NCI-H128 (cell line): ENCODE measurements around the gene RPS6KA2.

Experiments used
- DNase-seq: peaks from one replicate; lab custom pipeline; 2025; ENCODE audit not compliant: unreplicated experiment; lab: John Stamatoyannopoulos, UW

RPS6KA2 gene

DNA sequence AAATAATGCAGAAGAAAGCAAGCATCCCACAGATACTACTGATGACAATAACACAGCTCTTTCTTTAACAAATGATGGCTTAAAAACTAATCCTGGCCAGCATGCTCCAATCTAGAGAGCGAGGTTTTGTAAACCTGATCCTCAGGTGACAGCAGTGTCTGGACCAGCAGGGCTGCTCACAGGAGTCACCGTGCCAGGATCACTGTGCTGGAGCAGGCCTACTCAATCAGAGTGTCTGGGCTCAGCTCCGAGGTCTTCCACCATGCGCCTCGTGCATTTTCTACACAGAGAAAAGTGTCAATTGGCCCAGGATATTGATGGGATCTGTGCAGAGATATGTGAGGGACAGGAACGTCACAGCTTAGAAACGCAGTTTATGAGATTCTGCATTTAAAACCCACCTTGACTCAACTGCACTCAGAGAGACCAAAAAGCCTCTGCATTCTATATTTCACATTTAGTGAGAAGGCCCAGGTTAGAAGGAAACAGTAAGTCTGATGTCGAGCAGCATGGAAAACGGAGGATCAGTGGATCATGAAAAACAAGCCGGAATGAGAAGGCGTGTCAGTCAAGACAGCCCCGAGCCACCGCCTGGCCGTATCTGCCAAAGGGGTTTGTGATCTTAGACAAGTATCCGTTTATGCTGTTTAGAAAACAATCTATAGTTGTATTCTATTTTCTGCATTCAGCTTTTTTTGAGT is 48.4 kb downstream of the RPS6KA2 start:
- DNase-seq: no peak

DNA sequence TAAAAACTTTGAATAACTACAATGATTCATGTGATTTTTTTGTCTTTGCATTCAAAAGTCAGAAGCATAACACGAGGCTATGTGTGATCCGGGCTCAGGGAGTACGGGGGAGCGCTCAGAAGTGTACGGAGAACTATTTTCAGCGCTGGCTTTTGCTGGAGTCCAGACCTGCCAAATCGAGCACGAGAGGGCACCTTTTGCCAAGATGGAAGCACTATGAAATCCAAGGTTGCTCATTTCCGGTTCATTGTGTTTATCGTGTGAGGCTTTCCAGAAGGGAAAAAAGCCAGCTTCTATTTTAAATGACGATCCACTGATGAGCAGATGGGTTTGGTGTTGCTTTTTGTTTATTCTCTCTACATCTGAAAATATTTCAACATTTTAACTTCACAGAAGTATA is 51.8 kb downstream of the RPS6KA2 start:
- DNase-seq: no peak

DNA sequence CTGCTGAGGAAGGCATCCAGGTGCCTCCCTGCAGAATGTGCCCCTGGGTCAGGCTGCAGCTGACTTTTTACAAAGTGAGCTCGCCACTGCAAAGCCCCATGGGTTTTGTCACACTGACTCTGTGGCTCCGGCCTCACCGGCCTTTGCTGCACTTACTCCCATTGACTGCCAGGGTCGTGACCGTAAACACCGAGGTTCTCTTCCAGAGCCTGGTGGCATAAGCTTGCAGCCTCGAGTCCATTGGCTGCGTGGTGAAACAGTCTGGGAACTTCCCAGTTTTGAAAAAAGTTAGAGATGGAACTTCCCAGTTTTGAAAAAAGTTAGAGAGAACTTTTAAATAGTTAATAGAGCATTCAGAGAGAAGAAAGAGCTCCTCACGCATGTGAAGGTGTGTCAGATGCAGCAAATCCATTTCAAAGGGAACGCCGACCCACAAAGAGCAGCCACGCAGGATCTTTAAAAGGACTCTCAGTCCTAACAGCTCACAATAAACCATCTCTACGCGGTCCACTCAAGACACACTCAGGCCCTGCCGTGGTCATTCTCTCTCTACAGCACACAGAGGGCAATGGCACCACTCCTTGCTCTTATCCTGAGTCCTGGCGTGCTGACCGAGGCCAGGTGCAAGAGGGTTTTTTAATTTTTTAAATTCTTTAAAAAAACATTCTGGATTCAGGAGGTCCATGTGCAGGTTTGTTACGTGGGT is 53.4 kb downstream of the RPS6KA2 start:
- no peak for DNase-seq

DNA sequence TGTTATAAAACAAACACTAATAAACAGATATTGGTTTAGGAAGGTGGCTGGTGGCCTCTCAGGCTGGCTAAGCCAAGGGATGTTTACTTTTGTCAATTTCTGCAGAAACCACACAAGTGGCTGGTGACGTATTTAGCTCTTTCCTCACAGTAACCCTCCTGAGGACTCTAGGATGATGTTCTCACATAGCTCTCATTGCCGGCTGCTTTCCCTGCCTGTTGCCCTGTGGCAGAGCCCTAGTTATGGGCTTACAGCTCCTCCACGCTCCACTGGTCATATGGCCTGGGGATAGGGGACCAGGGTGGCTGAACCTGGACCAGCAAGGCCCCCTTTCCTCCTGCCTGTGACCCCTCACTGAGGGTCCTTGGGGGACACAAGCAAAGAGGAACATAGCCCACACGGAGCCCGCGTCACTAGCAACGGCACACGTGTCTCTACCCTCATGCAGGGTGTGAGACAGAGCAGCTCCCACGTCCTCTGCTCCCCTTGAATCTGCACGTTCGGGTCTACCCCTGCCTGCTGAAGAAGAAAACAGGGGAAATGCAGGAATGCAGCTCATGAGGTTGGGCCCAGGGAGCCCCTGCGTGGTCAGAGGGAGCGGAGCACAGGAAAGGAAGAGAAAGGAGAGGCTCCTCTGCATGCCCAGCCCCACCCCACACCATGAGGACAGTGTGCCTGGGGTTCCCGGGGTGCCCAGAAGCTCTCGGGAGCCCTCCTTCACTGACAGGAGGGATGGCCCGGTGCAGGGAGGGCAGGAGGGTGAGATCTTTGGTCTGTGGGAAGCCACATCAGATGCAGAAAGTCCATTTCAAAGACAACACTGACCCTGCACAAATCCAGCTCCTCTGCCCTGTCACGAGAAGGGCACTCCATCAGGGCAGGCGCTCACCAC is 54.4 kb downstream of the RPS6KA2 start:
- DNase-seq: no peak

DNA sequence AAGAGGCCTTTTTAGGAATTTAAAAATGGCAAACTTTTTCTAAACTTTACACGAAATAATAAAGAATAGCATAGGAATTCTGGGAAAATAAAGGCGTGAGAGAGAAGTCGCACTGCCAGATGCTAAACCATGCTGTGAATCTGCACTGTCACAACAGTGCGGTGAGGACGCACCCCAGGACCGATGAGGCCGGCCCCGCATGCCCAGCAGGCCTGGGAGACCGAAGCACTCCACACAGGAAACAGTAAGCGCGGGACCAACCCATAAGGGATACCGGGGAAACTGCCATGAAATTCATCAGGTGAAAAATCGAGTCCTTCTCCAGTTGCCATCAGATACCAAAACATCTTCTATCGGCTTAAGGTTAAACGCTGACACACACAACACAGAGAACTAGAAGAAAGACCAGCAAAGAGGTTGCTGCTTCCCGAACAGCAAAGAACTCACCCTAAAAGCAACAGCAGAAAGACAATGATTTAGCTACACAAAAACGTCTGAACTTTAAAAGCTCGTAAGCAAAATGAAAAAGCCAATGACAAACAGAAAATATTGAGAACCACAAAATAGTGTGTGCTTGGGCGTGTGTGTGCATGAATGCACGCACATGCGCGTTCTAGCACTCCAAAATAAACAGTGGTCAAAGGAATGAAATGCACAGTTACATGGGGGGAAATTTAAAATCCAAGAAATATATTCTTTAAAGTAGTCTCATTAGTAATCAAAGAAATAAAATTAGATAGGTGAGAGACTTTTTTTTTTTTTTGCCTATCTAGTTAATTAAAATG is 55.9 kb downstream of the RPS6KA2 start:
- no peak for DNase-seq

DNA sequence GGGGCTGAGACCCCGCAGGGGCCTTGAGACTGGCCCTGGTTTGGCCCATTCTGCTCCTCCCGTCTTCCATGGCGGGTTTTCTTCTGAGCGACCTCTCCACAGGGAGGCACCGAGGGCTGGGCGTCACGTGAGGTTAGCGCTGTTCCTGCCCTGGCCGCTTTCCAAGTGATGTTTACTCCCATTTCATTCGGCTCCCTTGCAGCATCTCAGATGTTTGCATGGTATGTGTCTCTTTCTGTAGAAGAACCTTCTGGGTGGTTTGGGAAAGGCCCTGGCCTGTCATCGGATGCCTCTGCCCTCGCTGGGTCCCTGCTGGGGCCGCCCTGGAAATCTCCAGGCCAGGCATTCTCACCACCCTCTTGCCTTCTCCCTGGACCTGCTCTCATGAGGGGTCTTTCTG is 57.8 kb downstream of the RPS6KA2 start:
- DNase-seq: no peak

DNA sequence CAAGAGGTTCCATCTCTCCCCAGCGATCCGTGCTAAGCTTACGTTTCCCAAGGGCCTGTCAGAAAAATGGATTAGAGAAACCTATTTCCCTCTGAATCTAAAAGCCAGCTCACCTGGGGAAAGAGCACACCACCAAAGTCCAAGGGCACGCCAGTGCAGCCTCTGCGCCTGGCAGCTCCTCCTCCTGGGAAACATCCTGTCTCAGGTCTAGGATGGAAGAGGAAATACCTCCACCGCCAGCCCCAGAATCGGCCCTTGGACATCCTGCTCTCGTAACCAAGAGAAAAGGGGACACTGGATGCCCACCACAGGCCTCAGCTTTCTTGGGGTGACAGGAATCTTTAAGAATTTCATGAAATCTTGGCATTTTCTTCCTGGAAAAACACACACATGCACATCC is 59.2 kb downstream of the RPS6KA2 start:
- DNase-seq: no peak

DNA sequence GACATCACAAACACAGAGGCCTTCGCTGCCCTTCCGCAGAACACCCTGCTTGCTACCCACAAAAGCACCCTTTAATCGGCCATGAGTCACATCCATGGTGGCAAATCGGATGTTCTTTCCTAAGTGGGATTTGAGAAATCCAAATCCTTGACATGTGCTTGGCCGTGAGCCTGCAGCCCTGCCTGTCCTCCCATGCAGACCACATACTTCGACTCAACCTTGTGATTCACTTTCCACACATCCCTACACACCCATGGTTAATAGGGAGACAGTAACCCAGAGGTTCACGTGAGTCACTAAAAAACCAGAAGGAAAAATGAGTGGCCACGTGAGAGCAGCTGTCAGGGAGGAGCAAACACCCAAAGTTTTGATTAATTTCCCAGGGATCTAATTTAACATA is 59.9 kb downstream of the RPS6KA2 start:
- DNase-seq: no peak

DNA sequence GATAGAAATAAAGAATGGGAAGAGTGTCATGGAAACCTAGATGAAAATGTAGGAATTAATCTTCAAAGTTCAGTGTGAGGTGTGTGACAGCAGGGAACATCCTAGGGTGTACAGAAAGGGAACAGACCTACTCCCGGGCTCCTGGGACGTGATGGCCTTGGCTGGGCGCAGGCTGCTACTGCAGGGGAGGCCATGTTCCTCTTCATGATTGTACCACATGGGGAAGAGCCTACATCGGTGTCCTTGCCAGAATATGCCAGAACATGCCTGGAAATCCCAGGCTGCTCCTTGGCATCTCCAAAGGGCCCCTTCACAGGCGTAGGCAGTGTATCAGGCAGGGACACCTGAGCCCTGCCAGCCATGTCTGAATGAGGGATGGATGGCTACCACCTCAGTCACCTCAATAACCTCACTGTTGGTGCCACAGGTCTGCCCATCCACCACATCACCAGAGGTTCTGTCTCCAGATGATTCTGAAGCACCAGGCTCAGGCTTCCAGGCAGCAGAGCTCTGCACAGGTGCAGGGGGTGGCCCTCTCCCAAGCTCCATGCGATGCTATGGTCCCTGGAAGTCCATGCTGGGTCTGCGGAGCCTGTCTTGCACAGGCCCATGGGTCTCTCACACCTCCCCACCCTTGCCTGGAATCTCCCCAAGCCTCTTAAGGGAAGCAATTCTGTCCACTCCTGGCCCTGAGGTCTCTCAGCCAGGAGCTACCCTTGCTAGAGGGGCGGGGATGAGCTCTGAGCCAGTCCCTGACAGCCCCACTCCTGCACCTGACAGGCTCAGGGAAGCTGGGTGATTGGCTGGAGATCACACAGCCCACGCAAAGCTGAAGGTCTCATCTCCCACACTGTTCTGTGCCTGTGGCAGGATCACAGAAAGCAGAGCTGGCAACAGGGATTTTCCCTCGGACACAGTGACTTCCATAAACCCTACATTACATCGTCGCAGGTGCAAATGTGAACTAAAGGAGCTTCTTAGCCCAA is 60.7 kb downstream of the RPS6KA2 start:
- no peak for DNase-seq

DNA sequence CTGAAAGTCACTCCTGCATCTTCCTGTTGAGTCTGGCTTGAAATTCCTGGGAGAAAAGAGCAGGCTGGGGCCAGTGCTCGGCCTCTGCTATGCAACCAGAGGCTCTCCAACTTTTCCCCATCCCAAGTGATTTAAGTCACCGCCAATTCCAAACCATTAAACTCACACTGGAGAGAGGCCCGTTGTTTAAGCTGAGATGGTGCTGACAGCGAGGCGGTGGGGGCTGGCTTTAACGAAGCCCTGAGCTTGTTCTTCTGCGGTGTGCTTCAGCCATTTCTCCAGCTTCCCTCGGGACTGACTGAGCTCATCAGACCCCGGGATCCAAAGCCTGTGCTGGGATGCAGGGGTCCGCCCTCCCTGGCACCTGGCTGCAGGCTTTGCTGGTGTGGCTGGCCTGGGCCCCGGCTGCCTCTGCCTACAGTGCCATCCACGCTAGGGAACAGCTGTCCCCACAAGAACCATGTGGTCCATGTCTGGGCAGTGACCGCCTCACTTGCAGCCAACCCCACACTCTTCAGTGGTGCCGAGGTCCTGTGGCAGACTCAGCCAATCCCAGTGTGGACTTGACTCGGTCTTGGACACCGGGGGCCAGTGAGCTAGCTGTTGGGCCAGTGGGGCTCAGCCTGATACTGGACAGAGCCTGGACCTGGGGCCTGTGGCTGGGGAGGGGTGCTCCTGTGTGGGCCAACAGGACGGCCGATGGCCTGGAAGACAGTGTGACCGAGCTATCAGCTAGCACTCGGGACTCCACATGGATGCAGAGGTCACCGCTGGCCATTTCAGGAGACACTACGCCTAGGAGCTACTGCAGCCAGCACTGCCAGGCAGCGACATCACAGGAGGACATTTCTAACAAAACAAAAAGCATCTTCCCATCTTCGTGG is 61.7 kb downstream of the RPS6KA2 start:
- no peak for DNase-seq

DNA sequence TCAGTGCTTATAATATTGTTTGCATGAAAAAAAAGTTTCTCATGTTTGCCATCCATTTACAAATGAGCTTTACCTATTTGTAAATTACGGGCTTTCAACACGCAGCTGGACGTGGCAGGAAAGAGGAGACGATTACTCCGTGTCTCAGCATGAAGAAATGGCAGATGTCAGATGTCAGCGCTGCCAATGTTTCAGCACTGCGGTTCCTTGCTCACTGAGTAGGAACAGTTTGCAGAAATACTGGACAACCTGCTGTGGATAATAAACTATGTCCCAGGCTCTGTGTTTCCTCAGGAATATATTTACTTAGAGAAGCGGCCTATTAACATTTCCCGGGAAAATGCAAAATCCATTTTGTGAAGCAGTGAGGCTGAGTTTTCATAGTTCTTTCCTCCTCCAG is 63.2 kb downstream of the RPS6KA2 start:
- DNase-seq: no peak

DNA sequence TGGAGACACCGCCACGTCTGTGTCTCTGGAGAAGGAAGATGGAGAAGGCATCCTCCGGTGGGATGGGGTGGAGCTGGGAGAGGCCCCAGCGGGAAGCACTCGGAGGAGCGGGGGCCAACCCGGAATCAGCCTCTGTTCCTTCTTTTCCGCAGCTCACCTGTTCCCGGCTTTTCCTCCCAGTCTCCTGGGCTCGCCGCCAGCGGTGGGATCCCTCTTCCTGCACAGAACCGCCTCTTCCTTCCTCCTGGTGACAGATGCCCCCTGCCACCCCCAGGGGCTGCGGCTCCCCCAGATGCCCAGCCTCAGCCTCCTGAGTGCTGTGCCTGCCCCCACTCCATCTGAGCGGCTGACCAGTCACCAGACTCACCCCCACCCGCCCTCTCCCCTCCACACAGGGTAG is 63.9 kb downstream of the RPS6KA2 start:
- no peak for DNase-seq

DNA sequence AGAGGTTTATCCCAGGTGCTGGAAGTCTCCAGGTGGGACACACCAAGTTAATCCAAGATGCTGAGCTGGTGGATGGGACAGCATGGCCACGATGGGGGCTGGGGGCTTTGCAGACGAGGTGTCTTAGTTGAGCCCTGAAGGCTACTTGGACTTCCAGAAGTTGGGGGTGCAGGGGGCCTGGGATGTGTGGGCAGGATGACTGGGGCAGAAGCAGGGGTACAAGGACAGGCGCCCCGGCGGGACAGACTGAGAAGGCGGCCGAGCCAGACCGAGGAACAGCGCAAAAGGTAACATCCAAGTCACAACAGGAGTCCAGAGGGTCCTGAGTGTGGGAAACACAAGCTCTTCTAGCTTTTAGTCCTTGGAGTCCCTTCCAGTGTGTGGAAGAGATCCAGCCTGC is 64.3 kb downstream of the RPS6KA2 start:
- DNase-seq: no peak

DNA sequence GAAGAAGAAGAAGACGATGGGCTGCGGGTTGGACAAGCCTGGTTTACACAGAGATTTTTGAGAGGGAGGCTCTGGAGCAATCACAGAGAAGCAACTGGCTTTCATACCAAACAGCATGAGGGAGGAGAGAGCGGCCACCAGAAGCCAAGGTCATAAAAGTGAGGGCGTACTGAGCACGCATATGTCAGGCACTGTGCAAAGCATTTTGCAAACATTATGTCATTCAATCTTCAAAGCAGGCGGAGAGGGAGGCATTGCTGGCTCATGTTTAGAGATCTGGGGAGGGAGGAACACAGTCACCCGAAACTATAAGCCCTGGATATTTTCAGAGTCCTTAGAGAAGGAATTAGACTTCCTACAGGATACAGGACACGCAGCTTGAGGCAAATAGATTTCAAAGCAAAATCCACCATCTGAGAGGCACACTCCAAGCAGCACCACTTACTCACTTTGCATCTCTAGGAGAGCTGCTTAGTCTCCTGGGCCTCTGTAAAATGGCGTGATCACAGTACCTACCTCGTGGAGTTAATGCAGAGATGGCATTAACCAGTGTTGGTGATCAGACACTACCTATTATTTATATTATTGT is 65.2 kb downstream of the RPS6KA2 start:
- no peak for DNase-seq

DNA sequence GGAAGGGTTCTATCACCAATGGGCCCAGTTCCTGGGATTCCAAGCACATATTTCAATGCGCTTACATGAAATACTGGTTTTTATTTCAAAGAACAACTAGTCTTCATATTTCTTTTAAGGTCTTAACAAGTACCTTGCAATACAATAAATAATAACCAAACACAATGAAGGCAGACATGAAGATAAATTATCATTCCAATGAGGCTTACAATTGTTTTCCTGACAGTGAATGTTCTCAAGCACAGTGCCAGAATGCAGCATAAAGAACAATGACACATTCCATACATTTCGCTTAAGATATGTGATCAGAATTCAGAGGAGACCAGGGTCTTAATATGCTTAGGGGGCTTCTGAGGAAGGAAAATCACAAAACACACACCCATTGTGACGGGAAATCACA is 66.8 kb downstream of the RPS6KA2 start:
- no peak for DNase-seq

DNA sequence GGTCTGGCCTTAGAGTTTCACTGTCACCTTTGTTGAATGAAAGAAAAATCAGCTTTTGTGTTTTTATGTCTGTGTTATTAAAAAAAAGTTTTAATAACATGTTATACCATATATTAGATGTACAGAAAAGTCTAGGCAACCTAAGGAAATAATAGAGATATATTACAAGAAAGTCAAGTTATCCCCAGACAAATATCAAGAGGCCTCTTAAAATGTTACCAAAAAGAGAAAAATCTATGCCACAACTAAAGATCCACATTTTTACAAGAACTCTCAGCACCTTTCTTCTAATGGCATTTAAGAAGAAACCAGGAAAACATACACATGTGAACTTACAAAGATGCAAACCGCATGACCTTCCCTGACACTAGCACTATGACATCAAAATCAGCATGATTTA is 67.4 kb downstream of the RPS6KA2 start:
- no peak for DNase-seq

DNA sequence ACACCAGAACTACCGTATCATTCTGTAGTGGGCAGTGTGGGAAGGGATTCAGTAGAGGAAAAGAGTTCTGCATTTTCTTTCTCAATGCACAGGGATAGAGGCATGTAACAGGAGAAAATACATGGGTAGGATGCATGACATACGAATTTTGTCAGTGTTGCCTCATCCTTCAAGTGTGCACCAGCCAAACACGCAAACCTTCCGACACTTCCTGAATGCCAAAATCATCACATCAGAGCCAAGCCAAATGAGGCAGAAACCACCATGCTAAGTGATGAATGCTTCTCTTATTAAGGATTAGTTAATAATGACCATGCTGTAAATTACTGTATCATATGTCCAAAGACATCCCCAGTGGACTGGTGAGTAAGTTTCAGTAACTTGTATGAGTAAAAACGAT is 67.8 kb downstream of the RPS6KA2 start:
- no peak for DNase-seq

DNA sequence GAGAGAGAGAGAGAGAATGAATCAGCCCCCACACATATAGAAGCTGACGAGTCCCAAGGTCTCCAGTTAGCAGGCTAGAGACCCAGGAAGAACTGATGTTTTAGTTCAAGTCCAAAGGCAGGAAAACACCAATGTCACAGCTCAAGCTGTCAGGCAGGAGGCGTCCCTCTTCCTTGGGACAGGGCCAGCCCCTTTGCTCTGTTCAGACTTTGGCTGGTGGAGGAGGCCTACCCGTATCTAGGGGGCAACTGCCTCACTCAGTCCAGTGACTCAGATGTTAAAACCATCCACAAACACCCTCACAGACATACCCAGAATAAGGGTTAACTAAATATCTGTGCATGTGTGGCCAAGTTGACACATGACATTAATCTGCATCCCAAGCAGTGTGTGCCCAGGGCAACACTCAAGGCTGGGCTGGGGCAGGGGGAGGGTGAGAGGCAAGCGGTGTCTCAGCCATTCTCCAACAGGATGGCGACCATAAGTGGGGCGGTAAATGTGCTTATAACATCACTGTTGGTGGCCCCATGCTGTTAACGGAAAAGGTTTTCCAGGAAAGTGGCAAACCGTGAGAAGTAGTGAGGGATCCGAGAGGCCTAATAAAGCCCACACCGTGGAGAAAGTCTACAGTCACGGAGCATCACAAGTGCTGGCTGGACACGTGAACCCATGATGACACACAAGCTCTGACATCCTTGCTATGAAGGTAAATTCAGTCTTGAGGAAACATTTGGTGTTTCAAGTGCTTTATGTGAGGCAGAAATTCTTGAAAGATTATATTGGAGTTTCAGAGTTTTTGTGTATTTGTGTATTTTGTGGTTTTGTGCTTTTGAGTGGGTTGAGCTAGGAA is 68.7 kb downstream of the RPS6KA2 start:
- DNase-seq: no peak
